ENCODE results near the gene PRTN3.

DNA sequence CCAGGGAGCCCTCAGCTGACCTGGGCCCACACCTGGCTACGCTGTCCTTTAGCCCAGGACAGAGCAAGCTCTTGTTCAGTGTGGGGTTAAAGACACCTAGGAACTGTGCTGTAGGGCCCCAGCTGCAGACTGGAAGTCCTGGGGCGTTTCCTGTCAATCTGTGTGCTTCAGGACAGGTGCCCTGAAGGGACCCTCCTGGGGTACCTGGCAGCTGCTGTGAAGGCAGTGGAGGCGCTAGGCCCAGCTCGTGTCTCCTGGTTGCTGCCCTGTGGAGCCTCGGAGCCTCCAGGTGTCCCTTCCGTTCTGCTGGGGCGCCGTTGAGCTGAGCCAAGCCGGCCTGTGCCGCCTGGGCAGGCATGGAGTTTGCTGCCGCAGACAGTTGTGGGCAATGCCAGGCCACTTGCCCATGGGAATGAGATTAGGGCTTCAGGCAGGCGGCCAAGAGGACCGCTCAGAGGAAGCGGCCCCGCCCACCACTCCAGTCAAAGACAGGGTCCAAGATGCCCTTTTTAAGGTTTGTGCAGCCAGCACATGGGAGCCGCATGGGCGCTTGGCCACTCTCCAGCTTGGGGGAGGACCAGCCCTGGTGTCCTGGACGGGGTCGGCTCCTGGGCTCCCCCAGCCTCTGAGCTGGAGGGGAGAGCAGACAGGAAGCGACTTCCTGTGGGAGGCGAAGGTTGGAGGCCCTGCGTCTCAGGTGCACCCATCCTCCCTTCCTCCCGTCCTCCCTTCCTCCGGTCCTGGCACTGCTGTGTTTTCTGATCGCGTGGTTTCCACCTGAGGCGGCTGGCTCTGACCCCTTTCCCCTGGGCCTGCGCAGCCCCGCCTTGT lies 39.6 kb upstream of the PRTN3 start:
- peak in 1 of 3 donors; percentile 48 for TF ChIP-seq POLR2AphosphoS5 (IDR thresholded peaks at IDR 0.05)
- TF ChIP-seq, protein P1, sequence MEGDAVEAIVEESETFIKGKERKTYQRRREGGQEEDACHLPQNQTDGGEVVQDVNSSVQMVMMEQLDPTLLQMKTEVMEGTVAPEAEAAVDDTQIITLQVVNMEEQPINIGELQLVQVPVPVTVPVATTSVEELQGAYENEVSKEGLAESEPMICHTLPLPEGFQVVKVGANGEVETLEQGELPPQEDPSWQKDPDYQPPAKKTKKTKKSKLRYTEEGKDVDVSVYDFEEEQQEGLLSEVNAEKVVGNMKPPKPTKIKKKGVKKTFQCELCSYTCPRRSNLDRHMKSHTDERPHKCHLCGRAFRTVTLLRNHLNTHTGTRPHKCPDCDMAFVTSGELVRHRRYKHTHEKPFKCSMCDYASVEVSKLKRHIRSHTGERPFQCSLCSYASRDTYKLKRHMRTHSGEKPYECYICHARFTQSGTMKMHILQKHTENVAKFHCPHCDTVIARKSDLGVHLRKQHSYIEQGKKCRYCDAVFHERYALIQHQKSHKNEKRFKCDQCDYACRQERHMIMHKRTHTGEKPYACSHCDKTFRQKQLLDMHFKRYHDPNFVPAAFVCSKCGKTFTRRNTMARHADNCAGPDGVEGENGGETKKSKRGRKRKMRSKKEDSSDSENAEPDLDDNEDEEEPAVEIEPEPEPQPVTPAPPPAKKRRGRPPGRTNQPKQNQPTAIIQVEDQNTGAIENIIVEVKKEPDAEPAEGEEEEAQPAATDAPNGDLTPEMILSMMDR (IDR thresholded peaks at IDR 0.05), result no peak

Data from suprapubic skin (tissue), 3 donors.